NCI-H2196 (cell line): ENCODE results near the gene NPR3.

Experiments
- DNase-seq: peaks from one replicate; lab custom pipeline; 2025; ENCODE audit not compliant: unreplicated experiment; lab: John Stamatoyannopoulos, UW

NPR3 gene, protein sequence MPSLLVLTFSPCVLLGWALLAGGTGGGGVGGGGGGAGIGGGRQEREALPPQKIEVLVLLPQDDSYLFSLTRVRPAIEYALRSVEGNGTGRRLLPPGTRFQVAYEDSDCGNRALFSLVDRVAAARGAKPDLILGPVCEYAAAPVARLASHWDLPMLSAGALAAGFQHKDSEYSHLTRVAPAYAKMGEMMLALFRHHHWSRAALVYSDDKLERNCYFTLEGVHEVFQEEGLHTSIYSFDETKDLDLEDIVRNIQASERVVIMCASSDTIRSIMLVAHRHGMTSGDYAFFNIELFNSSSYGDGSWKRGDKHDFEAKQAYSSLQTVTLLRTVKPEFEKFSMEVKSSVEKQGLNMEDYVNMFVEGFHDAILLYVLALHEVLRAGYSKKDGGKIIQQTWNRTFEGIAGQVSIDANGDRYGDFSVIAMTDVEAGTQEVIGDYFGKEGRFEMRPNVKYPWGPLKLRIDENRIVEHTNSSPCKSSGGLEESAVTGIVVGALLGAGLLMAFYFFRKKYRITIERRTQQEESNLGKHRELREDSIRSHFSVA

DNA sequence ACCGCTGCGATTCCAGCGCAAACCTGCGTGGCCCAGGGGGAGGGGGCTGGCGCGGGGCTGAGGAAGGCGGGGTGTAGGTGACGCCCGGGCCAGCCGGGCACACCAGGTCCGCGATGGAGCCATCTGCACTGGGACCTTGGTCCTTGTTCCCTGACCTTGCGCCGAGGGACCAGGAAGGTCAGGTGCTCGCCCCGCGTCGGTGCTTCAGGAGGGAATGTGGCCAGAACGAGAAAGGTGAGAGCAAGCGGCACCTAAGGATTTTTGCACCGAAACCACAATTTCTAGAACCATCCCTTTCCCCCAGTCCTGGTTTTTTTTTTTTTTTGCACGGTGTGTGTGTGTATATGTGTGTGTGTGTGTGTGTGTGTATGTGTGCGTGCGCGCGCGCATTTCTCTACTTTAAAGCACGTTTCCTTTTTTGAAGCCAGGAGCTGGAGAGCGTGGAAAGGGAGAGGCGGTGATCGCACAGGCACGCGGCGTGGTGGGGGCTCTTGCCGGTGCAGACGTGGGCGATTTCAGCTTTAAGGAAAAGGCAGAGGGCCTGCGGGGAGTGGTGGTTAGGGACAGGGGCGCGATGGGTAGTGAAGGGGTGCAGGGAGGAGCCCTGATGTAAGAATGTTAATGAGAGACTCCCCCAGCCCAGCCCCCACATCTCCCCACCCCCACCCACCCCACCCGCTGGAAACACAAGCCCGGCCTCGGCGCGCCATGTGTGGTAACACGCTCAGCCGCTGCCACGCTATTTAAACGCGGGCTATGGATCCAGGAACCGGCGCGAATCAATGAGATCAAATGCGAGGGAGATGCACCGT lies at the start of gene NPR3:
Gene NPR3, plus strand, starts transcription at position 772 of the 812 bp plus-strand sequence. CDS start 456 bp downstream, outside the sequence.
- no peak for DNase-seq

DNA sequence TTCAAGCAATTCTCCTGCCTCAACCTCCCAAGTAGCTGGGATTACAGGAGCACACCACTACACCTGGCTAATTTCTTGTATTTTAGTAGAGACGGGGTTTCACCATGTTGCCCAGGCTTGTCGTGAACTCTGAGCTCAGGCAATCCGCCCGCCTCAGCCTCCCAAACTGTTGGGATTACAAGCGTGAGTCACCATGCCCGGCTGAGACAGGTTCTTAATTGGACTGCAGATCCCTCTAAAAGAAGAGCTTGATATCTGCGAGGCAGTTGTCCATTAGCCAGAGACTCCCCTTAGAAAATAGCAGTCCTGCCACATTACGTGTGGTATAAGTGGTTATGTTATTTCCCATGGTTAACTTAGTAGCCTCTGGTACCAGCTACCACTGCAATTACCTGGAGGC lies 46.6 kb upstream of the NPR3 start:
- no peak for DNase-seq

DNA sequence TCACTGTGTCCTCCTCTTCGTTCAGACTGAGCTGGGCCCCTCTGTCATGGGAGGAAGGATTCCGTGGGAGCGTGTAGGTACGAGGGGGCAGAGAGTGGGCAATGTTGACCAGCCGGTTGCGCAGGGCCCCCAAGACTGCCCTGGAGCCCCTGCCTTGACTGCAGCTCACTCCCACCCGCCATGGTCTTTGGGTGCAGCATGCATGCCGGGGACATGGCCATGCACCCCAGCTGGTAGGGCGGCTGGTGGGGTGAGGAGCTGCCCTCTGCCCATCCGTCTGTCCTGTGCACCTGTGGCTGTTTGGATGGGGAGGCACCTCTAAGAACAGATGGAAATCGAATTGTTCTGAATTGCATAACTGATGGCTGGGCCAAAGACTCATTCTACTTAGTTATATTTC lies 42.6 kb upstream of the NPR3 start:
- DNase-seq, result no peak

DNA sequence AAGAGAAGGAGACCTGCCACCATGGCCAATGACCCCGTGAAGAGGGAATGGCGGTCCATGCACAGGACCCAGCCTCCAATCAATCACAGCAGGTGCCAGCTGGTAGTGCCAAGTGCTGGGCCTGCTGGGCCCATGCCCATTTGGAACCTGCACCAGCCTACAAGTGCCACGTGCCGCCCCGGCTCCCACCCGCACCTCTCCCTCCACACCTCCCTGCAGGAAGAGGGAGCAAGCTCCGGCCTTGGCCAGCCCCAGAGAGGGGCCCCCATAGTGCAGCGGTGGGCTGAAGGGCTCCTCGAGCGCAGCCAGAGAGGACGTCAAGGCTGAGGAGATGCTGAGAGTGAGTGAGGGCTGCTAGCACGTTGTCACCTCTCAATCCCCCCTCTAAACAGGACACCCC lies 37.8 kb upstream of the NPR3 start:
- DNase-seq, result no peak

DNA sequence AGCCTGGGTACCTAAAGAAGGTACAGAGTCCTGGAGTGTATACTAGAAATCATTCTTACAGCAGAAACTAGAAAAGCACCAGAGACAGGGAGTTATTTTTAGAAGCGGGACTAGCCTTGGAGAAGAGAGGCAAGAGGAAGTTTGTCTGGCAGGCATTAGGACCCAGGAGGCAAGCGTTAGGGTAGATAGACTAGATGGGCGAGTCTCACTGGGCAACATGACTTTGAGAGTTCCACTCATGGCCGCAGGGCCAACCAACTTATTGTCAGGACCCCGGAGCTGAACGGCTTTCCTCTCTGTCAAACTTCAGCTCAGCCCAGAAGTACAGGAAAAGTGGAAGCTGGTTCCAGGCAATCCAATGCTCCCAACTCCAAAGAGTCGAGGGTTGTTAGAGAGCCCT lies 34.1 kb upstream of the NPR3 start:
- DNase-seq, result no peak

DNA sequence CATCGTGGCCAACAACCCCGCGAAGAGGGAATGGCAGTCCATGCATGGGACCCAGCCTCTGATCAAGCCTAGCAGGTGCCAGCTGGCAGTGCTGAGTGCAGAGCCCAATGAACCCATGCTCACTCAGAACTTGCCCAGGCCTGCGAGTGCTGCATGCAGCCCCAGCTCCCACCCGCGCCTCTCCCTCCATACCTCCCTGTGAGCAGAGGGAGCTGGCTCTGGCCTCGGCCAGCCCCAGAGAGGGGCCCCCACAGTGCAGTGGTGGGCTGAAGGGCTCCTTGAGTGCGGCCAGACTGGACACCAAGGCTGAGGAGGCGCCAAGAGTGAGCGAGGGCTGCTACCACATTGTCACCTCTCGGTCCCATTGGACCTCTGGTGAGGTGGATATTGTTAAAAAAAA lies 32.6 kb upstream of the NPR3 start:
- DNase-seq, result no peak

DNA sequence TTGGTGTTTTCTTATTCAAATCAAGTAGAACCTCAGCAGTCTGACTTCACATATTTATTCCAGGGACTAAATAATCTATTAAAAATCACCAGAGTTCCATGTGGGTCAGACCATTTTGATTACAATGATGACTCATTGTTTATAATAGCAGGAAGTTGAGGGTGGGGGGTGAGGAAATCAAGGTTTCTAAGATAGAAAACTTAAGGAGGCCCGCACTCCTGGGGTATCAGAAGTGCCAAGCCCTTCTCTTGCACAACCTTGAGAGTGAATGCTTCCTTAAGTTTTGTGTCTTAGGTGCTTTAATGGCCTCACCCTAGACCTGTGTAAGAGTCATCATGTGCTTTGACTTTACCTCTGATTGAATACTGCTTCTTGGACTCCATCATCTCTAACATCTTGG lies 31.9 kb upstream of the NPR3 start:
- DNase-seq, result no peak

DNA sequence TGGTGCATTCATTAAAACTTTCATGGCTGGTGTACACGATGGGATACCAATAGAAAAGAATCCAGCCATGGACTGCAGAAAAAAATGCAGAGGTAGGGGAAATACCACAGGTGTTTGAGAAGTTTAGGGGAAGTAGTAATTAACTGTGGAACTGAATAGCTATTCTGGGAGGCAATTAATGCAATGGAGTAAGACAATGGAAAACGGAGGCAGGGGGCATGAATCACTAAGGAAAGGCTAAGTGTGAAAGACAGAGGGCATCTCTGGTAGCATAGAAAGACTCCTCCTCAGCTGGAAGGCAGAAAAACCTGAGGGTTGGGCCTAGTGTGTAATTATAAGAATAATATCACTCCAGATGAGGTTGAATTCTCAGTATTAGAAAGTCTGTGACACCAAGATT lies 30.9 kb upstream of the NPR3 start:
- no peak for DNase-seq

DNA sequence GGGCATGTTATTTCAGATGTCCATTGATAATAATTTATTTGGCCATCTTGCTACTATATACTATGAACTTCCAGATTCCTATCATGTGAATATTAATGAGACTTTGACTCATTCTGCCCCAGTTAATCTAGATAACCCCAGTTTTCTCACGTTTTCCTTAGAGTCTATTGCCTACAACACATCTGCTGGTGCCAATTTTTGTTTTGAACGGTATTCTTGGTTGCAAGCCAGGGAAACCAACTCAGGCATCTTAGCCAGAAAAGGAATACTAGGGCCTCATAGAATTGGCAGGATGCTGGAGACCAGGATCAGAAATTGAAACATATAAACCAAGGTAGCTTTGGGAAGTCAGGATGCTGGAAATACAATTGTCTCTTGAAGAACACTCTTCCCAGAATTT lies 28.0 kb upstream of the NPR3 start:
- DNase-seq, result no peak

DNA sequence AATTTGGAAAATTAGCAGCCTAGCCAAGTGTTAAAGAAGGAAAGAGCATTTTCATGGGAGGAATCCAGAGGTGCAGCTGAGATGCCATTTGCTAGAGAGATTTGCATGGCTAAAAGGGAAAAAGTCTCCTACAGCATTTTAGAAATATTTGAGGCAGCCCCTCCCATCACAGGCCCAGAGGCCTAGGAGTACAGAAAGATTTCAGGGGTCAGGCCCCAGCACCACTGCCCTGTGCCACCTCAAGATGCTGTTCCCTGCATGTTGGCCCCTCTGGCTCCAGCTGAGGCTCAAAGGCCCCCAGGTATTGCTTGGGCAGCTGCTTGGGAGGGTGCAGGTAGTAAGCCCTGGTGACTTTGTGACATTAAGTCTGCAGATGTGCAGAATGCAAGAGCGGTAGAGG lies 26.9 kb upstream of the NPR3 start:
- DNase-seq, result no peak

DNA sequence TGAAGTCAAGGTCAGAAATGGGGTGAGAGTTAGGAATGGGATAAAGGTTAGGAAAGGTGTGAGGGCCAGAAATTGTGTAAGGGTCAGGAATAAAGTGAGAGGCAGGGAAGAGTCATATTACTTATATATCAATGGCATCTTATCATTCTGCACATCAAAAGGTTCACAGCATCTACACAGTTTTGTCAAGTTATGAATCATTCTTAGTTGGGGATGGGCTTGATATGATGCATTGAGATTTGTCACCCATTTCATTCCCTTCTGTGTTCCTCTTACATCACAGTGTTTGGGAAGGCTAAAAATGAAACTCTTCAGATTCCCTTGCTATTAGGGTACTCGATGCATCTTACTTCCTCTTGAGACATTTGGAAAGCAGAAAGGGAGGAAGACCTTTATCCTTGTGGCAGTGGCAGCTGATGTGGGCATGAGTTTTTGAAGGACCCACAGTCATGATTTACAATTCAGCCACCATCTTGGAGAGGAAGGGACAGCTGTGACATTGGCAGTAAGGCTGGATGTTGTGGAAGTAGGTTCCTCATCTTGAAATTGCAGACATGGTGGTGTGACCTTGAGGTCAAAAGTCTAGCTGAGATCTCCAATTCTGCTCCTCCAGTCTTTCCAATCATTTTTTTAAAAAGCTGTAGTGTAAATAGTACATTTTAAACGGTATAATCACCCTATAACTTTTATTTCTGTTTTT lies 24.2 kb upstream of the NPR3 start:
- DNase-seq, result no peak

DNA sequence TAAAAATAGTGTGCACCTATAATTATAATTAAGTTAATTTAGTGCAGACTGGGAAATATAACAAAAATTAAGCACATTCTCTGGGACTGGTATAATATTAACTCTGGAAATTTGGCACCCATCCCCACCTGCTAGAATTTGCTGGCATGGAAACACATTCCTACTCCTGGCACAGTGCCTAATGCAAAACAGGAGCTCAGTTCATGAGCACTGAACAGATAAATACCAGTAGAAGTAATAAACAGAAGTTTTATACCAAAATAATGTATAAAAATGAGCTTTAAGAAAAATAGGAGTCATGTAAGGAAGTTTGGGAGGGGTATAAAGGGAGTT lies 23.7 kb upstream of the NPR3 start:
- DNase-seq, result no peak

DNA sequence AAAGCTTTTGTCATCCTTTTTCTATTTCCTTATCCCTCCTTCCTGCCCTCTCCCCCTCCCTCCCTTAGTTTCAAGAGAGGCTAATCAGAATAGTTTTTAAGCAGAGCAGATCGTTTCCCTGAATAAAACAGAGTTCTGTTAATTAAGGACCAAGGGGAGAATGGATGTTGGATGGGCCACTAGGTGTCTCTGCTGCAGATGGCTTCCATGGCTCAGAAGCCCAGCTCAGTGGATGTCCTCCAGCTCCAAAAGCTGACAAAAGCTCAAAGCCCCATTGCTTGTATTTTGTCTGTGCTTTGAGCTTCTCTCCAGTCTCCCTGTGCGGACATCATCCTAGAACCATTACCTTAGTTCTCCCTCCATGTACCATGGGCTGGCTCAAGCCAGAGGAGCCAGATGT lies 21.0 kb upstream of the NPR3 start:
- DNase-seq, result peak; percentile 18

DNA sequence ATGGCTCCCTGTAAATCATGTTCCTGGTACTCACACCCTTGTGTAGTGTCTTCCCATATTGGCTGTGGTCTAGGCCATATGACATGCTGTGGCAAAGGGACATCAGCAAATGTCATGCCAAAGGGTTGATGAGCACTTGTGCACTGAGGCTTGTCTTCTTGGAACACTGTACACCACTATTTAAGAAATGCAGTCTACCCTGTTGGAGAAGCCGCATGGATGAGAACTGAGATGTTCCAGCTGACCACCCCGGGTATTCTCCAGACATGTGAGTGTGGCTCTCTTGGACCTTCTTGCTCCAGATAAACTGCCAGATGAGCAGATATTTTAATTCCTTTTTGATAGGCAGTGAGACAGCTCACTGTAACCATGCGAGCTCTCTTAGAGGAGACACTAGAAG lies 20.5 kb upstream of the NPR3 start:
- no peak for DNase-seq

DNA sequence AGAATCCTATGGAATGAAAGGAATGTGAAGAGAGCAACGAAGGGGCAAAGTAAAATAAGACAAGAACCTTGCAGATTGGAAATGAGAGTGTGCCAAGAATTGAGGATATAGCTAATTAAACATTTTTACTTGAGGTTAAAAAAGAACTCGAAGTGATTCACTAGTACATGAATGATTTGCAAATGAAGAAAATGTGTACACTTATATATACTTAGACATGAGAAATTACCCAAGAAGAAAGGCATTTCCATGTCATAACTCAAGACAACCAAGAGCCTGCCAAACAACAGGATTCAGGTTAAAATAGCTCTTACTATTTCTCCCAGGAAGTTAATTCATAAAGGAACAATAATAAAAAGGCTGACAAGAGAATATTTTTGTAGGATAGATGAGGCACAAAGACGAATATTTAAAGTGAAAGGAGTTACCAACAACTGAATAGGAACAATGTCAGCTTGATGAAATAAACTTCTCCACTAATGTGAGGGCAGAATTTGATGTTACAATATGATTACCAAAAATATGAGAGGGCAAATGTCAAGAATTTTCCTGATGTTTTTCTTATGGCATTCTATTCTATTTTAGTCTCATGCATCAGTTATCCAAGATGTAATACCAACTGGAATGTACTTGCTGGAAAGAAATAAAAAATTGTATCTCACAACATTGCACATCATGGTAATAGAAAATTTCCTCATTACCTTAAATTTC lies 18.9 kb upstream of the NPR3 start:
- no peak for DNase-seq

DNA sequence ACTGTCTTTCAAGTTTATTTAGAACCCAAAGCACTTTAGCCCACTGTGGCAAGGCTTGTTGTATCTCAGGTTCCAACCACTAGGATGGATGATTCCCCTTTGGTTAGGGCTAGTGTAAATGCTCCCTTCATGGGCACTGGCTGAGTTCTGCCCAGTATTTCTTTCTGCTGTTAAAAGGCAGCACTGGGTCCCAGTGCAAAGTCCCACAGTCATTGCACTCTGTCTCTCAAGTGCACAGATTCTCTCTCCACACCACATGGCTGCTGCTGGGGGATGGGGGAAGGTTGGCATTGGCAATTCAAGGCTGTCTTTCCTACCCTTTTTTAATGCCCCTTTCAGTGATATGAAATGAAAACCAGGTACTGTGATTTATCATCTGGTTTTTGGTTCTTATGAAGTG lies 7.2 kb upstream of the NPR3 start:
- DNase-seq, result no peak

DNA sequence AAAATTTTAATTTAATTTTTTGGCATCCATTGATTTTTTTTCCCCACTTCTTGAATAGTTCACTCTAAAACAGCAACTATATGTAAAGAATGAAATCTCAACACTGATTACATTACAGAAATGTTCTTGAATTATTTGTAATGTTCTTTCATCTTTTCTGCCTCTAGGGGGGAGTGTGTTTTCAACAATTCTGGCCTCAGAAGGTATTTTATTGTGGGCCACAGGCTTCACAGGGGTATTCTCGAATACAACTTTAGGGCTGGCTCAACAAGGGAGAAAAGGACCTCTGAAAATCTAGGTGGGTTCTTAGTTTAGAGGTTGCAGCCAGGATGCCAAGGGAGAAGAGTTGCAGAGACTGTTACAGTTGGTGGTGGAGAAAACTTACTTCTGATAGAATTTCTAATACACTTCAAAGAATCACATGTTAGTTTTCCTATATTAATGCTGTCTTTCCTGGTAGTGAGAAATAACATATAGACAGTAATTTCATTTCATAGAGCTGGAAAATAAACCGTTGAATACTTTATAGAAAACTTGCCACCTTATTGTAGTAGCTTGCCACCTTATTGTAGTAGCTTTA lies 3.6 kb upstream of the NPR3 start:
- DNase-seq, result peak; percentile 8

DNA sequence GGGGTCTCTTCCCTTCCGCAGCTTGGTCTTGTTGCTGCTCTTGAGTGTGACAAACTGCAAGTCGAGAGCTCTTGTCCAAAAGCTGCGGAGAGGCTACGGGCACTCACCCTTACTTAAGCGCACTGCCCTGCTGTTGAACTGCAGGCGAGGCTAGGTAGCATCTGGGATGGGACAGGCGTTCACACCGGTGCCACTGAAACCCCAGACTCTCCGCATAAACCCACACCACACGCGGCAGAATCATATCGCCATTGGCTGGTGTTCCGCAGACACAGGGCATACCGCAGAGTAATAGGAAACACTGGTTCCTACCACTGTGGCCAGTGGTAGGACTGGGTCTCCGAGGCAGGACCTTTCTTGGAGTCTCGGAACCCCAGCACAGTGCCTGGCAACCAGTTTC lies 2.2 kb upstream of the NPR3 start:
- no peak for DNase-seq

DNA sequence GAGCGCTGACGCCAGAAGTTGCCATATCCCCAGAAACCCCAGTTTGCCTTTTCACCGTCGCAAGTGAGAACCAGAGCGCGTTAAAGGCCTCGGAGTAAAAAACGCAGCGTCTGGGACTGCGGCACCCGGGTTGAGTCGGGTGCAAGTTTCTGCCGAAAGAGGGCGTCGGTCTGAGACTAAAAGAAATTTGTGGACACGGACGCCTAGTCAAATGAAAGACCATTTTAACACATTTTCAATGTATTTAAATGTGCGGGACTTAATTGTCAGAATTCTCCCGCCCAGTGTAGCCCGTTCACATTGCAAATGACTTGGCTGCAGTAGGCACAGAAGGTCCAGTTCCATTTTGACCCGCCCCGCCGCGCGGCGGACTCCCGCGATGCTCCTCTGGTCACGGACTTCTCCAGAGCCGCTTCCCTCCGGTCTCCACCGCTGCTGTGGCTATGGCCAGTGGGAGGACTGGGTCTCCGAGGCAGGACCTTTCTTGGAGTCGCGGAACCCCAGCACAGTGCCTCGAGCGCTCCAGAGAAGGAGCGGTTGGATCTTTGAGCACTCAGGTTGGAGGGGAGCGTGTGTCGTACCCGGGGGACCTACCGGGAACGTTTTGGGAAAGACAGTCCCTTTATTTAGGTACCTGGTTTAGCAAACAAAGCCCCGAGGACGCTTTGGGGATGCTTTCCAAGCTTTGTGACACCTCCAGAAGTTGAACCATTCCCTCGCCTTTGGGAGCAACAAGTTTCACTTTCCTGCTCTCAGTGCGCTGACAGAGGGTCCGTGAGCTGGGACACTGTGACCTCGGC lies 1.2 kb upstream of the NPR3 start:
- no peak for DNase-seq

DNA sequence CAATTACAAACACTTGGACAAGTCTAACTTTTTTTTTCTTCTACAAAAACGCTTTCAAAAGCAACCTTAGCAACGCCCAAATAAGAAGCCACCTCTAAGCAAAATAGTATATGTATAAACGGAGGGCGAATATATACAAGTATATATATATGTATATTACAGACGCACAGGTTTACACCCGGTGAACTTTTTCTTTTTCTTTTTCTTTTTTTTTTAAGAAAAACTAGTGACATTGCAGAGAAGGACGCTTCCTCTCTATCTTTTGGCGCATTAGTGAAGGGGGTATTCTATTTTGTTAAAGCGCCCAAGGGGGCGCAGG lies 200 bp downstream of the NPR3 start:
- no peak for DNase-seq
